GM12878 (cell line): ENCODE data around the gene LAMC3. TPM values are rescaled to one million over a fixed set of nuclear protein-coding genes. Genes with fewer than 3 reads are reported as not detected.

Experiments used
- ATAC-seq: fragments of 200-7000 bp; cut with Tn5 transposase; 3 replicates; pipeline ENCODE4 v1.9.1; 2020; ENCODE audit warnings: mild to moderate bottlenecking, moderate library complexity
- BruUV-seq: library from RNA; stranded (reverse); fragments of 400-500 nt; replicated peaks from 2 replicates; lab custom pipeline; 2021; lab: Mats Ljungman, UMichigan
- CTCF ChIA-PET: fragments of 300-600 bp; sonication (Branson Sonifier 250); formaldehyde crosslinking; extraction: SDS; loops from one replicate; lab custom pipeline; 2021; ENCODE audit warnings: inconsistent platforms; lab: Yijun Ruan, JAX
- POLR2A ChIA-PET: fragments of 350-600 bp; formaldehyde crosslinking; extraction: SDS; loops from one replicate; lab custom pipeline; 2021; ENCODE audit warnings: inconsistent platforms; lab: Charles Lee
- RAD21 ChIA-PET: fragments of 300-600 bp; sonication (Branson Sonifier 250); formaldehyde crosslinking; loops from one replicate; lab custom pipeline; 2023; ENCODE audit warnings: antibody characterized with exemption; ENCODE audit not compliant: unreplicated experiment; lab: Charles Lee
- SMC1A ChIA-PET: fragments of 300-600 bp; sonication (Branson Sonifier 250); formaldehyde crosslinking; loops from one replicate; lab custom pipeline; 2023; ENCODE audit not compliant: unreplicated experiment, uncharacterized antibody; lab: Charles Lee
- DNase-seq: peaks from one replicate; pipeline ENCODE4 v3.0.0-alpha.2; 2011; ENCODE audit warnings: low read depth, low spot score
- FAIRE-seq: peaks from 3 replicates; lab custom pipeline; 2011; peaks lifted over from hg19 to GRCh38; lab: Jason Lieb, UNC
- H2AFZ ChIP-seq: 2 replicates; pipeline ENCODE4 v1.6.0; 2011; ENCODE audit warnings: low read depth, low read length, control low read depth; ENCODE audit not compliant: control insufficient read depth
- H3K27ac ChIP-seq: 2 replicates; pipeline ENCODE4 v1.5.1; 2011; ENCODE audit warnings: control low read depth; ENCODE audit not compliant: control insufficient read depth, insufficient read depth
- H3K27me3 ChIP-seq, 2 experiments: replicated peaks in 1 of 2; 2 replicates each; pipeline versions ENCODE4 v1.6.0 to v1.6.1; 2011; ENCODE audit warnings: low read length in 1 of 2; ENCODE audit not compliant: control insufficient read depth in 2 of 2, insufficient read depth in 2 of 2
- H3K36me3 ChIP-seq, 2 experiments: 2 replicates each; pipeline ENCODE4 v1.5.1; 2011; ENCODE audit warnings: low read length in 1 of 2; ENCODE audit not compliant: control insufficient read depth in 2 of 2, insufficient read depth in 2 of 2
- H3K4me1 ChIP-seq: 2 replicates; pipeline ENCODE4 v1.6.1; 2011; ENCODE audit warnings: mild to moderate bottlenecking, low read length, moderate library complexity, mixed read lengths; ENCODE audit not compliant: control insufficient read depth, insufficient read depth
- H3K4me2 ChIP-seq: 2 replicates; pipeline ENCODE4 v1.6.0; 2011; ENCODE audit warnings: control low read depth; ENCODE audit not compliant: control insufficient read depth, insufficient read depth
- H3K4me3 ChIP-seq: fragments of 200-600 bp; sonication (generic); 2 replicates; pipeline ENCODE4 v1.5.1; 2016
- H3K79me2 ChIP-seq: 2 replicates; pipeline ENCODE4 v1.6.0; 2011; ENCODE audit warnings: low read length; ENCODE audit not compliant: control insufficient read depth, insufficient read depth
- H3K9ac ChIP-seq: 2 replicates; pipeline ENCODE4 v1.8.0; 2011; ENCODE audit warnings: low read length, control low read depth, mixed read lengths; ENCODE audit not compliant: control insufficient read depth, insufficient read depth
- H3K9me3 ChIP-seq: replicated peaks from 3 replicates; pipeline ENCODE4 v1.5.1; 2011; ENCODE audit warnings: mild to moderate bottlenecking, low read length; ENCODE audit not compliant: control insufficient read depth, insufficient read depth
- H4K20me1 ChIP-seq: 2 replicates; pipeline ENCODE4 v1.6.0; 2011; ENCODE audit not compliant: control insufficient read depth, insufficient read depth
- BACH1 ChIP-seq: fragments of 450-650 bp; IDR thresholded peaks from 2 replicates; pipeline ENCODE4 v1.6.1; 2017; ENCODE audit warnings: mild to moderate bottlenecking, borderline replicate concordance
- BCL11A ChIP-seq: IDR thresholded peaks from 2 replicates; pipeline ENCODE4 v1.6.1; 2011; ENCODE audit warnings: low read depth, low read length
- CBX5 ChIP-seq: sonication (generic); IDR thresholded peaks from 2 replicates; pipeline ENCODE4 v1.6.1; 2016; ENCODE audit warnings: low read depth, moderate library complexity, mild to moderate bottlenecking, inconsistent platforms
- CTCF ChIP-seq, 3 experiments: IDR thresholded peaks in 2 of 3; conservative IDR thresholded peaks in 1 of 3; 2 replicates each; pipeline ENCODE4 v1.5.1; 2011; ENCODE audit warnings: low read depth in 3 of 3, low read length in 3 of 3, mild to moderate bottlenecking in 3 of 3, control low read depth in 2 of 3, moderate library complexity in 2 of 3, inconsistent platforms in 1 of 3, mixed read lengths in 1 of 3; ENCODE audit not compliant: control insufficient read depth in 2 of 3, insufficient read depth in 1 of 3; ENCODE audit errors: extremely low read depth in 1 of 3
- EZH2 ChIP-seq: IDR thresholded peaks from 2 replicates; pipeline ENCODE4 v1.6.1; 2012; ENCODE audit warnings: low read depth, mild to moderate bottlenecking, control low read depth, inconsistent platforms, low read length, borderline replicate concordance; ENCODE audit not compliant: control insufficient read depth
- HDAC2 ChIP-seq: fragments of 200-600 bp; sonication (generic); IDR thresholded peaks from 2 replicates; pipeline ENCODE4 v1.6.1; 2017
- HDGF ChIP-seq: fragments of 450-650 bp; IDR thresholded peaks from 2 replicates; pipeline ENCODE4 v1.6.1; 2016; ENCODE audit warnings: antibody characterized with exemption
- MAX ChIP-seq: IDR thresholded peaks from 2 replicates; pipeline ENCODE4 v1.6.1; 2012; ENCODE audit warnings: low read depth, low read length, improper control_type of control experiment
- PAX5 ChIP-seq: IDR thresholded peaks from 2 replicates; pipeline ENCODE4 v1.6.1; 2011; ENCODE audit warnings: low read depth, low read length, borderline replicate concordance
- PAX8 ChIP-seq: fragments of 450-650 bp; IDR thresholded peaks from 2 replicates; pipeline ENCODE4 v1.6.1; 2017; ENCODE audit warnings: mild to moderate bottlenecking, moderate library complexity
- RBBP5 ChIP-seq: fragments of 200-600 bp; sonication (generic); conservative IDR thresholded peaks from 2 replicates; pipeline ENCODE4 v1.6.1; 2016
- SMAD1 ChIP-seq: fragments of 450-650 bp; IDR thresholded peaks from 2 replicates; pipeline ENCODE4 v1.6.1; 2018; ENCODE audit warnings: mild to moderate bottlenecking, low read depth; ENCODE audit not compliant: partially characterized antibody
- SMAD5 ChIP-seq: IDR thresholded peaks from 2 replicates; pipeline ENCODE4 v1.6.1; 2016; ENCODE audit warnings: antibody characterized with exemption, low read depth
- SMARCA5 ChIP-seq: fragments of 450-650 bp; IDR thresholded peaks from 2 replicates; pipeline ENCODE4 v1.6.1; 2017; ENCODE audit warnings: mild to moderate bottlenecking
- SREBF1 ChIP-seq: IDR thresholded peaks from 2 replicates; pipeline ENCODE4 v1.6.1; 2012; ENCODE audit warnings: mild to moderate bottlenecking, low read length
- SREBF2 ChIP-seq: IDR thresholded peaks from 2 replicates; pipeline ENCODE4 v1.6.1; 2012; ENCODE audit warnings: mild to moderate bottlenecking, low read length
- TAF1 ChIP-seq: IDR thresholded peaks from 2 replicates; pipeline ENCODE4 v1.6.1; 2011; ENCODE audit warnings: mild to moderate bottlenecking, low read depth, low read length, borderline replicate concordance
- TARDBP ChIP-seq: IDR thresholded peaks from 2 replicates; pipeline ENCODE4 v1.6.1; 2016; ENCODE audit warnings: borderline replicate concordance
- TCF3 ChIP-seq: IDR thresholded peaks from 2 replicates; pipeline ENCODE4 v1.6.1; 2012; ENCODE audit warnings: low read depth, mild to moderate bottlenecking, low read length, borderline replicate concordance; ENCODE audit not compliant: insufficient read depth
- TCF7 ChIP-seq: IDR thresholded peaks from 2 replicates; pipeline ENCODE4 v1.6.1; 2014; ENCODE audit warnings: antibody characterized with exemption, borderline replicate concordance
- WGBS: methylation state at CpG from one replicate; pipeline ENCODE4 v1.1.6; 2016; ENCODE audit warnings: low lambda C conversion rate; ENCODE audit not compliant: insufficient replicate concordance, insufficient coverage; ENCODE audit errors: missing lambda C conversion rate; 5-methylcytosine and 5-hydroxymethylcytosine counted together
- in situ Hi-C: fragments of 300-500 bp; cut with MboI; formaldehyde crosslinking; loops from 9 replicates; pipeline ENCODE4 v1.14.3; 2018; ENCODE audit warnings: mixed read lengths
- intact Hi-C: fragments of 100-400 bp; cut with micrococcal nuclease; formaldehyde crosslinking; loops from one replicate; pipeline ENCODE4 v1.14.2; 2022; ENCODE audit not compliant: unreplicated experiment
- polyA plus RNA-seq, 11 experiments: library from polyadenylated mRNA; depleted of rRNA in 4 of 11; unstranded in 6 of 11; stranded (reverse) in 5 of 11; fragments of >200 nt; fragmentation: Nextera tagmentation in 4 of 11; fragmentation: Illumina TruSeq in 1 of 11; extraction: Ambion mirVana in 4 of 11; extraction: Trizol in 1 of 11; gene quantifications; 1 replicate in 1 of 11; 2 replicates in 10 of 11; pipeline versions ENCODE4 v1.2.1 to v1.2.3, GENCODE V29; 2011 to 2016; ENCODE audit warnings: inconsistent platforms in 2 of 11, missing spikeins in 2 of 11, low read depth in 1 of 11
- total RNA-seq, 4 experiments: library from RNA; depleted of rRNA in 3 of 4; stranded (reverse); fragments of >200 nt in 3 of 4; fragmentation: Illumina TruSeq in 1 of 4; extraction: Trizol in 1 of 4; gene quantifications; 2 replicates each; pipeline versions ENCODE4 v1.2.1 to v1.2.3, GENCODE V29; 2013 to 2021

Gene LAMC3
- total and polyA plus RNA-seq, 10 of the 15 experiments (the other 5 are each of a cell fraction or from before 2014, with no cell fraction given) = under 0.01 to 0.08 TPM; not detected in 8

GRCh38 chr9:131092548-131093440 lies 83.8 kb downstream of the LAMC3 start (continued):
- TF ChIP-seq CTCF (IDR thresholded peaks at IDR 0.05 in 2 of 3, conservative IDR thresholded peaks at IDR 0.05 in 1 of 3; ENCODE audit: control insufficient read depth in 2 of 3, extremely low read depth in 1 of 3, insufficient read depth in 1 of 3, low read depth in 3 of 3, low read length in 3 of 3) (no peak), EZH2 (no peak), SMARCA5 (no peak), SMAD5 (no peak)
- TF ChIP-seq, all 136 proteins: peak for 0

- in situ Hi-C loops (no loop called here), intact Hi-C loops (no loop called here)
- Histone ChIP-seq H3K27me3 (peaks cover 8 to 13% of the 10 kb centered on the region in 2 experiments; a peak in 3 of 4 replicates), H3K4me3 (no peak overlapping the region), H3K36me3 (no peaks in the 10 kb centered on the region), H3K4me2 (no peak overlapping the region), H2AFZ (no peak overlapping the region), H3K9me3 (no peaks in the 10 kb centered on the region), H3K79me2 (no peaks in the 10 kb centered on the region), H3K4me1 (no peaks in the 10 kb centered on the region; the same call in 1 of the 2 replicates), H3K9ac (no peak overlapping the region), H4K20me1 (no peaks in the 10 kb centered on the region), H3K27ac (no peak overlapping the region)
- ATAC-seq = no peak
- TF ChIP-seq TCF7 (no peak), HDGF (no peak), HDAC2 (no peak), TAF1 (no peak), CTCF (IDR thresholded peaks at IDR 0.05 in 2 of 3, conservative IDR thresholded peaks at IDR 0.05 in 1 of 3; ENCODE audit: control insufficient read depth in 2 of 3, extremely low read depth in 1 of 3, insufficient read depth in 1 of 3, low read depth in 3 of 3, low read length in 3 of 3) (no peak), SMAD1 (no peak), CBX5 (no peak), MAX (no peak), SREBF1 (no peak), PAX8 (no peak), TCF3 (no peak), SREBF2 (no peak), SMAD5 (no peak), BACH1 (no peak), PAX5 (no peak), TARDBP (no peak), RBBP5 (no peak), BCL11A (no peak)
- BruUV-seq = no TSS peak
- ChIA-PET POLR2A (no interaction called here), RAD21 (no interaction called here), SMC1A (no interaction called here), CTCF (no interaction called here)
- DNase-seq = no peak
- WGBS = 54% methylated on average over 5 of the region's 5 CpGs
- no peak for FAIRE-seq
Observed at GRCh38 chr9:131094015-131094414, 85.0 kb downstream of the LAMC3 start.
